GM21717 (cell line): ENCODE measurements around the gene NR2F6.
"Not testable (repeated sequence)": the region's sequence is repeated elsewhere in the genome, so short reads cannot be mapped to it uniquely, and the experiment has no call there.

Experiments used
- ATAC-seq: cut with Tn5 transposase; IDR thresholded peaks from one replicate; pipeline ENCODE4 v1.9.1; 2021; ENCODE audit warnings: mild to moderate bottlenecking, moderate library complexity; ENCODE audit not compliant: unreplicated experiment

NR2F6 gene

GRCh38 chr19:17245535-17245984 is at the start of gene NR2F6:
Gene NR2F6, minus strand, starts transcription at chr19:17245919. Its CDS starts 699 bp downstream, at chr19:17245220.
- no peak for ATAC-seq

GRCh38 chr19:17294051-17294891 is 48.6 kb upstream of the NR2F6 start:
- ATAC-seq, result no peak

GRCh38 chr19:17293605-17294004 is 47.9 kb upstream of the NR2F6 start:
- ATAC-seq, result no peak

GRCh38 chr19:17292301-17293074 is 46.8 kb upstream of the NR2F6 start:
- peak; percentile 61 for ATAC-seq

- ATAC-seq, result no peak
Measured at GRCh38 chr19:17289489-17289888, 43.8 kb upstream of the NR2F6 start.

- ATAC-seq, result no peak
Measured at GRCh38 chr19:17286752-17287151, 41.0 kb upstream of the NR2F6 start.

- ATAC-seq, result no peak
Measured at GRCh38 chr19:17286263-17286662, 40.5 kb upstream of the NR2F6 start.

- ATAC-seq, result no peak
Measured at GRCh38 chr19:17285415-17286135, 39.9 kb upstream of the NR2F6 start.

- ATAC-seq, result no peak
Measured at GRCh38 chr19:17283504-17283996, 37.8 kb upstream of the NR2F6 start.

GRCh38 chr19:17282488-17283125 is 36.9 kb upstream of the NR2F6 start:
- no peak for ATAC-seq

GRCh38 chr19:17281391-17282304 is 35.9 kb upstream of the NR2F6 start, which contains the start of gene ANKLE1:
Gene ANKLE1, plus strand, starts transcription at chr19:17281901. Its CDS starts 20 bp downstream, at chr19:17281921.
- no peak for ATAC-seq

- no peak for ATAC-seq
Measured at GRCh38 chr19:17279436-17279835, 33.7 kb upstream of the NR2F6 start.

- ATAC-seq, result no peak
Measured at GRCh38 chr19:17275441-17276175, 29.9 kb upstream of the NR2F6 start.

- not testable (repeated sequence) for ATAC-seq
Measured at GRCh38 chr19:17274892-17275291, 29.2 kb upstream of the NR2F6 start.

- ATAC-seq, result no peak
Measured at GRCh38 chr19:17268754-17269153, 23.0 kb upstream of the NR2F6 start.

- ATAC-seq, result peak; percentile 80
Measured at GRCh38 chr19:17266975-17267788, 21.5 kb upstream of the NR2F6 start, which contains the start of gene BABAM1. Gene BABAM1, plus strand, starts transcription at chr19:17267443. Its CDS starts 1,364 bp downstream, at chr19:17268807.

GRCh38 chr19:17266589-17266974 is 20.9 kb upstream of the NR2F6 start:
- no peak for ATAC-seq

- ATAC-seq, result no peak
Measured at GRCh38 chr19:17266026-17266425, 20.3 kb upstream of the NR2F6 start.
